ENCODE data around the gene COX7B.

The COX7B gene

DNA sequence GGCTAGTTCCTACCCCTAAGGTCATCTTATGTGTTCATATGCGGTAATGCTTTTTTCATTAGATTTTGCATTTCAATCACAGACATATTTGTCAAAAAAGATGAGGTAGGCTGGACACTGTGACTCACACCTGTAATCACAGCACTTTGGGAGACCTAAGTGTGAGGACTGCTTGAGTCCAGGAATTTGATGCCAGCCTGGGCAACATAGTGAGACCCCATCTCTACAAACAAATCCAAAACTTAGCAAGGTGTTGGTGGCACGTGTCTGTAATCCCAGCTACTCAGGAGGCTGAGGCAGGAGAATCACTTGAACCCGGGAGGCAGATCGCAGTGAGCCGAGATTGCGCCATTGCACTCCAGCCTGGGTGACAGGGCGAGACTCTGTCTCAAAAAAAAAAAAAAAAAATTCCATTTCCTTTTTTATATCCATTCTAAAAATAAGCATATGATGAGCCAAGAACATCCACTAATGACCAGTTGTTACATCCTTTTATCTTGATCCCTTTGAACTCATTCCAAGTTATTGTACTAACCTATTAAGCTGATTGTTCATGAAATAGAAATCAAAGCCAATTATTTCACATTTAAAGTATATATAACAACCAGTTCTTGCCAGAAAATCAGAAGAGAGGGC is 46.8 kb downstream of the COX7B start:
- peak; percentile 18 to 56 (median 53) for DNase-seq

DNA sequence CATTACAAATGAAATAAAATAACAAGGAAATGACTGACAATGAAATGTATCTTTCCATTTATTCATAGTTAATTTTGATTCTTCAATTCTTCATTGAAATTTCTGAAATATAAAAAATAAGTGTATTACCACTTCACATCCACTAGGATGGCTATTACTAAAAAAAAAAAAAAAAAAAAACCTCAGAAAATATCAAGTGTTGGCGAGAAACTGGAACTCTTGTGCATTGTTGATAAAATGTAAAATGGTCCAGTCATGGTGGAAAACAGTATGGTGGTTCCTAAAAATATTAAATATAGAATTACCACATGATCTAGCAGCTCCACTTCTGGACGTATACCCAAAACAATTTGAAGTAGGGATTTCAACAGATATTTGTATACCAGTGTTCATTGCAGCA is 47.3 kb downstream of the COX7B start:
- no peak for DNase-seq

DNA sequence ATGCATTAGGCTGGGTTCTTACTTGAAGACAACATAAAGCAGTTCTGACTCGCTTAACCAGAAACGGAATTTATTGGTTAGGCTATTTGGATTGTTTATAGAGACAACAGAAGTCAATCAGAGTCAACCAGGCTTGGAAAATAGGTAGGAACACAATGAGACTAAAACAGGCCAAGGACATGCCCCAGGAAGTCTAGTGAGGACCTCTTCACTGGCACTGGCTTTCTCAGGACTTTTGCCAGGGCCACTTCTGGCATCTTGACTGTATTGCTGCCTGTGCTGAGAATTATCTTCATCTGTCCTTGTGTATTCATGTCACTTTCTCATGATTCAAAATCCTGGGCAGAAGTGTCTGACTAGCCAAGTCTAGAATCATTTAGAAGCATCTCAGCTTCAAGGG is 50.6 kb downstream of the COX7B start:
- no peak for DNase-seq

- no peak for DNase-seq
Observed at GRCh38 chrX:77952173-77952572, 52.9 kb downstream of the COX7B start.

DNA sequence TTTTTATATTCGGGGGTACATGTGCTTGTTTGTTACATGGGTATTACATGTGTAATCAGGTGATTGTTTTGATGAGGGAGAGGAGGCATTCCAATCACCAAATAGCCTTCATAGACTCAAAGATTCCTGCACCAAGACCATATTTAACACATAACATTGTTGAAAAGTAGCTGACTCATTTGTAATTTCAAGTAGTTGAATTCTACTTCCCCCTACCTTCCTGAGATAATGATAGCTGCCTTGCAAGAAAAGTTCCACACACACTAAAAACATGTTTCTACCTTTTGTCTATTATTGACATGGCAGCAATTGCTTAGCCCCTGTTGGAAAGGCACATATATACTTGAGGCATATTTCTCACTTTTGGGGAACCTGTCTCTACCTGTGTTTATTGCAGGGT is 54.0 kb downstream of the COX7B start:
- DNase-seq, result no peak

DNA sequence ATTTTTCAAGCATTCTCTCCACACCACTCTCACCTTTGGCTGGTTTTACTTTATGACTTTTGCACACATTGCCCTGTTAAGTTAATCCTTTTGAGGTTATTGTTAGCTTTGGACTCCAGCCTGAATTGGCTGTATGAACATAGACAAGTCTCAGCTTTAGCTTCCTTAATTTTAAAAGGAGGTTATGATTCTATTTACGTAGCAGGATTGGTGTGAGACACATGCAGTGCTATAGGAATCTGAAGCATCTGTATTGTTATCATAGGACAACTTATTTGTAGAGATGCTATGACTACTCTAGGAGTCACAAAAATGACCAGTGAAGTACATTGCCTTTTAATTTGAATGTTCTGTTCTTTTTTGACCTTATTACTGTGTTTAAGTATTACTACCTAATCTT is 54.4 kb downstream of the COX7B start:
- DNase-seq, result no peak

All from suppressor macrophage treated with lipopolysaccharide for 1 hour (primary cell).